ENCODE measurements around the gene PJA2. TPM values are rescaled to one million over a fixed set of nuclear protein-coding genes. Genes with fewer than 3 reads are reported as not detected.

The PJA2 gene
- total RNA-seq, 4 donors from 2014 or later = 74.5 to 120 (median 90.4) TPM

GRCh38 chr5:109313127-109313526 is 96.6 kb downstream of the PJA2 start:
- no peak for DNase-seq (ENCODE audit: low spot score)
- ATAC-seq (ENCODE audit: low FRiP score) = no peak
- TF ChIP-seq CTCF (IDR thresholded peaks at IDR 0.05) = no peak

GRCh38 chr5:109312695-109313094 is 97.1 kb downstream of the PJA2 start:
- TF ChIP-seq CTCF (IDR thresholded peaks at IDR 0.05) = no peak
- ATAC-seq (ENCODE audit: low FRiP score) (no peak), DNase-seq (ENCODE audit: low spot score) (no peak)

GRCh38 chr5:109310315-109310714 is 99.5 kb downstream of the PJA2 start:
- no peak for TF ChIP-seq CTCF (IDR thresholded peaks at IDR 0.05)
- ATAC-seq (ENCODE audit: low FRiP score) = no peak
- no peak for DNase-seq (ENCODE audit: low spot score)

GRCh38 chr5:109309326-109310063 is 100.3 kb downstream of the PJA2 start:
- TF ChIP-seq CTCF (IDR thresholded peaks at IDR 0.05) = no peak
- no peak for ATAC-seq (ENCODE audit: low FRiP score)
- no peak for DNase-seq (ENCODE audit: low spot score)

GRCh38 chr5:109307951-109308350 is 101.8 kb downstream of the PJA2 start:
- no peak for DNase-seq (ENCODE audit: low spot score)
- TF ChIP-seq CTCF (IDR thresholded peaks at IDR 0.05) = no peak
- ATAC-seq (ENCODE audit: low FRiP score) = no peak

DNA sequence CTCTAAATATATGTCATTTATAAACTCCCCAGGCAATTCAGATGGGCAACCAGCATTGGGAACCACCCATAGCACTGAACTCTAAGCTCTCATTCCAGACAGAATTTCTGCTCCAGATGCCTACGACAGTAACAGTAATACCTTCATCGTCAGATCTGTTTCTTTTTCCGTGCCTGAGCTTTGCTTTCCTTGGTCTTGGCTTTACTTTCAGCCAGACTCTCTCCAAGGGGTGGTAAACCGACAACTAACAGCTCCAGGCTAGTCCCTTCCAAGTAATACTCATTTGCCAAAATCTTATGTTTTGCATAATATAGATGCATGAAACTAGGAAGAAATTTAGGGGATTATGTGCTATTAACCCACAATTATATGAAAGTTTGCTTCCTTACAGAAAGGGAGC is 102.3 kb downstream of the PJA2 start:
- ATAC-seq (ENCODE audit: low FRiP score) (no peak), DNase-seq (ENCODE audit: low spot score) (no peak)
- TF ChIP-seq CTCF (IDR thresholded peaks at IDR 0.05) = no peak

- ATAC-seq (ENCODE audit: low FRiP score) (no peak), DNase-seq (ENCODE audit: low spot score) (no peak)
- no peak for TF ChIP-seq CTCF (IDR thresholded peaks at IDR 0.05)
These were observed 104.4 kb downstream of the PJA2 start for GRCh38 chr5:109305352-109305751.

Data from omental fat pad (tissue), 4 donors.